ENCODE results near the gene SLC4A8.
"Not testable (repeated sequence)": the region's sequence is repeated elsewhere in the genome, so short reads cannot be mapped to it uniquely, and the experiment has no call there.

The SLC4A8 gene

DNA sequence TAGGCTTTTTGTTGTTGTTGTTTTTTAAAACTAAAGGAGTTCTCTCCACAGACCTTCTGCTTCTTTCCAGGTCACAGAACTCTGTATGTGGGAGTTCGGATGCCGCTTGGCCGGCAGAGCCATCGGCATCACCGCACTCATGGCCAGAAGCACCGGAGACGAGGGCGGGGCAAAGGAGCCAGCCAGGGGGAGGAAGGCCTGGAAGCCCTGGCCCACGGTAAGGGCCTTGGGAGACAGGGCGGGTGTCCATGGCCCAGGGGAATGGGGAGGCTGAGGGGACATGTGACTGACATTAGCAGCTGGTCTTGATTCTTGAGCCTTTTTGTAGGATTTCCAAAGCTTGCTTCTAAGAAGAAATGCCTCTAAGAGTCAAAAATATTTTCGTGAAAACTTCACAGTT, 26.2 kb downstream of the SLC4A8 start:
- Mint-ChIP-seq H3K9me3 (no peaks in the 10 kb centered on the region), H3K27ac (no peak overlapping the region), H3K36me3 (ENCODE audit: insufficient read depth) (no peaks in the 10 kb centered on the region), H3K4me1 (ENCODE audit: low read depth in 2 of 2) (no peaks in the 10 kb centered on the region), H3K27me3 (no peaks in the 10 kb centered on the region), H3K4me3 (no peak overlapping the region)
- DNase-seq (no peak), ATAC-seq (replicated peaks) (no peak)

DNA sequence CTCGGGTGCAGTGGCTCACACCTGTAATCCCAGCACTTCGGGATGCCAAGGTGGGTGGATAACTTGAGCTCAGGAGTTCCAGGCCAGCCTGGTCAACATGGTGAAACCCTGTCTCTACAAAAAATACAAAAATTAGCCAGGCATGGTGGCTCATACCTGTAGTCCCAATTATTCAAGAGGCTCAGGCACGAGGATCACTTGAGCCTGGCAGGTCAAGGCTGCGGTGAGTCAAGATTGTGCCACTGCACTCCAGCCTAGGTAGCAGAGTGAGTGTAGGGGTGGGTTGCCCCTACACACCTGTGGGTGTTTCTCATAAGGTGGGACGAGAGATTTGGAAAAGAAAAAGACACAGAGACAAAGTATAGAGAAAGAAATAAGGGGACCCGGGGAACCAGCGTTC, 29.4 kb downstream of the SLC4A8 start:
- not testable (repeated sequence) for H3K36me3 Mint-ChIP-seq (ENCODE audit: insufficient read depth); ATAC-seq (replicated peaks); H3K27ac Mint-ChIP-seq; H3K9me3 Mint-ChIP-seq; H3K4me1 Mint-ChIP-seq (ENCODE audit: low read depth in 2 of 2); H3K4me3 Mint-ChIP-seq; H3K27me3 Mint-ChIP-seq; DNase-seq

DNA sequence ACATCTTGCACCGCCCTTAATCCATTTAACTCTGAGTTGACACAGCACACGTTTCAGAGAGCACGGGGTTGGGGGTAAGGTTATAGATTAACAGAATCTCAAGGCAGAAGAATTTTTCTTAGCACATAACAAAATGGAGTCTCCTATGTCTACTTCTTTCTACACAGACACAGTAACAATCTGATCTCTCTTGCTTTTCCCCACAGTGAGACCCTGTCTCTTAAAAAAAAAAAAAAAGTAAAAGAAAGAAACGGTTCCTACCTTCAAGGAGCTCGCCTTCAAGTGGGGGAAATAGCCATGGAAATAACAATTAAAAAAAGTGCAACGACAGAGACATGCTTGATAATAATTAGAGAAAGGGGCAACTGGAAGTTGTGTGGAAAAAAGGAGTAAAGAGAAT, 30.4 kb downstream of the SLC4A8 start:
- not testable (repeated sequence) for DNase-seq; ATAC-seq (replicated peaks); H3K4me1 Mint-ChIP-seq (ENCODE audit: low read depth in 2 of 2); H3K9me3 Mint-ChIP-seq; H3K4me3 Mint-ChIP-seq; H3K27me3 Mint-ChIP-seq; H3K36me3 Mint-ChIP-seq (ENCODE audit: insufficient read depth)
- peak overlapping the region in 1 of 2 donors; percentile 58 for H3K27ac Mint-ChIP-seq

DNA sequence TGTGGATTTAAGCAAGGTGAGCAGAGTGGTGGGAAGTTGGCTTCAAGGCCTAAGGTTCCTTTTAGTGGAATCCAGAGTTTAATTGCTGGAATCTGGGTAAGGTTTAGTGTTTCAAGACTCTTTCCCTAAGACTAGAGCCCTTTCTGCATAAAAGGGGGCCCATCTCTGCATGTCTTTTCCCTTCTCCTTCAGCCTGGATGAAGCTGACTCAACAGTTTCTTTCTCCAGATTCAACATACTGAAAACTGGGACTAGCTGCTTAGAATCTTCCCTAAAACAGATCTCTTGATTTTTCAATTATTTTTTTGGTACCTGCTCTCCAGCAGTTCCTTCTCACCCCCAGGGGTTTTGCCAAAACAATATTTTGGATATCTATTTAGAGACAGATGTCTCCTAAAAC, 34.0 kb downstream of the SLC4A8 start:
- H3K36me3 Mint-ChIP-seq (ENCODE audit: insufficient read depth): peaks cover 3% of the 10 kb centered on the region
- H3K4me3 Mint-ChIP-seq: no peak overlapping the region
- no peak for DNase-seq
- no peak for ATAC-seq (replicated peaks)
- no peaks in the 10 kb centered on the region for H3K27me3 Mint-ChIP-seq
- H3K27ac Mint-ChIP-seq: no peak overlapping the region
- no peaks in the 10 kb centered on the region for H3K4me1 Mint-ChIP-seq (ENCODE audit: low read depth in 2 of 2)
- no peaks in the 10 kb centered on the region for H3K9me3 Mint-ChIP-seq

DNA sequence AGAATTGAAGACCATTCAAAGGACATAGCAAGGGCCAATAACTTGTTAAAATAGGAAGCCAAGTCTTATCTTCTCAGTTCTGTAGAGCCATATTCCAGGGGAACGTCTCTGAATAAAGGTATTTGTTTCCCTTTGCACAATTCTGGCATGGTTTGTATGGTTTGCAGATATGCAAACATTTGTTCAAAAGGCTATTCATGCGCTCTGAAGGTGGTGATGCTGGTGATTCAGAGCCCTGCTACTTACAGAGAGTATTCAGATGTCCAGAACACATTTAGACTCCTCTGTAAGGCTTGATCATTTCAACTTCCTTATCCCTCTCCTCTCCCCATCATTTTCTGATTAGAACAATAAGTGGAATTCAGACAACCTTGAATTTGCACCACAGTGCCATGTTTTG, 35.9 kb downstream of the SLC4A8 start:
- Mint-ChIP-seq H3K4me3 (no peak overlapping the region), H3K36me3 (ENCODE audit: insufficient read depth) (peaks cover 3% of the 10 kb centered on the region), H3K9me3 (no peaks in the 10 kb centered on the region), H3K4me1 (ENCODE audit: low read depth in 2 of 2) (no peaks in the 10 kb centered on the region), H3K27ac (no peak overlapping the region), H3K27me3 (no peaks in the 10 kb centered on the region)
- DNase-seq (no peak), ATAC-seq (replicated peaks) (no peak)

DNA sequence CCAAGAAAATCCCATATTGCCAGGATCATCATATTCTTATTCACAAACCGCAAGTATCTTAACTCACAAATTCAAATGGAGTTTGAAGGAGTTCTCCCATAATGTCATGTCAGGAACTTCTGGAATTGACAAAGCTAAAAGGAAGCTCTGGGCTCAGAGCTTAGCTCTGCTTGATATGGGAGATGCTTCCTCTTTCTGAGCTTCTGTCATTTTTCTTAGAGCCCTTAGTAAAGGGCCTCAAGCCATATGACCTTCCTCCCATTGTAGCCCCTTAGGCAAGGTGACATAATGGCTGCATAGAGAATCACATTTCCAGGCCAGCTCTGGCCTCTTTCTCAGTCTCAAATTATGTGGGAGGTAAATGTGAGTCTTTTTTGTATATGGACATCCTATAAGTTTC, 40.9 kb downstream of the SLC4A8 start:
- Mint-ChIP-seq H3K9me3 (no peaks in the 10 kb centered on the region), H3K27ac (no peak overlapping the region), H3K36me3 (ENCODE audit: insufficient read depth) (peaks cover 3% of the 10 kb centered on the region), H3K4me1 (ENCODE audit: low read depth in 2 of 2) (no peaks in the 10 kb centered on the region), H3K4me3 (no peak overlapping the region), H3K27me3 (no peaks in the 10 kb centered on the region)
- DNase-seq (no peak), ATAC-seq (replicated peaks) (no peak)

DNA sequence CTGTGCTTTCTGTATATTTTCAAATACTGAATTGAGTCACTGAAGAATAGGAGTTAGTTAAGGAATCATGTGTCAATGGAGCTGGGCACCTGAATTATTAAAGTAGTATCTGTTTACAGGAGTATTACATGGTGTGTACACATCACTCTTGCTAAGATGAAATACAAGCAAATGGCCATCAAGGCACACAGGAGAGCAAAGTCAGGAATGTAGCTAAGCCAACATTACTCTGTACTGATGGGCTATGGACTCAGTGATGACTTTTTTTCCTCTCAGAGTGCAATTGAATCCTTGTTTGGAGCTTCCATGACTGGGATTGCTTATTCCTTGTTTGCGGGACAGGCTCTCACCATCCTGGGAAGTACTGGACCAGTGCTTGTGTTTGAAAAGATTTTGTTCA, 45.5 kb downstream of the SLC4A8 start:
- DNase-seq: no peak
- Mint-ChIP-seq H3K36me3 (ENCODE audit: insufficient read depth) (peaks cover 3% of the 10 kb centered on the region), H3K27ac (no peak overlapping the region), H3K4me3 (no peak overlapping the region), H3K4me1 (ENCODE audit: low read depth in 2 of 2) (no peaks in the 10 kb centered on the region), H3K27me3 (no peaks in the 10 kb centered on the region), H3K9me3 (no peaks in the 10 kb centered on the region)
- no peak for ATAC-seq (replicated peaks)

DNA sequence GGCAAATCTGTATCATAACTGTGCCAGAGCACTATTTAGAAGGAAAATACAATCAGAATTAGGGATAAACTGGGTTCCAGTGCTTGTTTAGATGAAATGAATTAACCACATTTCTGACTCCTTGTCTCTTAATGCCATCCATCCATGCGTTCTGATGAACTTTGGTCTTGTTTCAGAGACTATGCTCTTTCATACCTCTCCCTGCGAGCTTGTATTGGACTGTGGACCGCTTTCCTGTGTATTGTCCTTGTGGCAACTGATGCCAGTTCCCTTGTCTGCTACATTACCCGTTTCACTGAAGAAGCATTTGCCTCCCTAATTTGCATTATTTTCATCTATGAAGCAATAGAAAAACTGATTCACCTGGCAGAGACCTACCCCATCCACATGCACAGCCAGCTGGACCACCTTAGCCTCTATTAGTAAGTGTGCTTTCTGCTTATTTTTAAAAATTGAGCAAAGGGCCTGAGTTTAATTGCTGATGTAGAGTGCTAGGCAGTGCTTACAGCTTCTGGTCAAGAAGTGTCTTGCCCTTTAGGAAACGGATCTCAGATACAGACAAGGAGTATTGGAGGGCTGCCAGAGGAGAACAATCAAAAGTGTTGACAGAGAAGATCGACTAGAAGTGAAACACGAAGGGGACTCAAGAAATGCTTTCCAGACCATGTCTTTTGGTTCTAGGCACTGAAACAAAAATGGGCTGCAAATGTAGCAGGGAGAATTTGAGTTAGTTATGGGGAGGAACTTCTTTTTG, 46.7 kb downstream of the SLC4A8 start:
- DNase-seq (no peak), ATAC-seq (replicated peaks) (no peak)
- peaks cover 3% of the 10 kb centered on the region for H3K36me3 Mint-ChIP-seq (ENCODE audit: insufficient read depth)
- H3K27ac Mint-ChIP-seq: peak overlapping the region in 1 of 2 donors; percentile 19
- no peaks in the 10 kb centered on the region for H3K27me3 Mint-ChIP-seq
- H3K4me3 Mint-ChIP-seq: no peak overlapping the region
- H3K4me1 Mint-ChIP-seq (ENCODE audit: low read depth in 2 of 2): no peaks in the 10 kb centered on the region
- H3K9me3 Mint-ChIP-seq: no peaks in the 10 kb centered on the region

DNA sequence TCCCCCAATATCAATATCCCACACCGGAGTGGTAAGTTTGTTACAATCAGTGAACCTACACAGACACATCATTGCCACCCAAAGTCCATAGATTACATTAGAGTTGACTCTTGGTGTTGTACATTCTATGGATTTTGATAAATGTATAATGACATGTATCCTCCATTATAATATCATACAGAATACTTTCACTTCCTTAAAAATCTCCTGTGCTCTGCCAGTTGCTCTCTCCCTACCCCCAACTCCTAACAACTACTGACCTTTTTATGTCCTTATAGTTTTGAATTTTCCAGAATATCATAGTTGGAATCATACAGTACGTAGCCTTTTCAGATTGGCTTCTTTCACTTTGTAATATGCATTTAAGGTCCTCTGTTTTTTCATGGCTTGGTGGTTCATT, 48.4 kb downstream of the SLC4A8 start:
- Mint-ChIP-seq H3K27ac (no peak overlapping the region), H3K4me3 (no peak overlapping the region), H3K4me1 (ENCODE audit: low read depth in 2 of 2) (no peaks in the 10 kb centered on the region), H3K27me3 (no peaks in the 10 kb centered on the region), H3K9me3 (no peaks in the 10 kb centered on the region), H3K36me3 (ENCODE audit: insufficient read depth) (no peaks in the 10 kb centered on the region)
- ATAC-seq (replicated peaks) (no peak), DNase-seq (no peak)

DNA sequence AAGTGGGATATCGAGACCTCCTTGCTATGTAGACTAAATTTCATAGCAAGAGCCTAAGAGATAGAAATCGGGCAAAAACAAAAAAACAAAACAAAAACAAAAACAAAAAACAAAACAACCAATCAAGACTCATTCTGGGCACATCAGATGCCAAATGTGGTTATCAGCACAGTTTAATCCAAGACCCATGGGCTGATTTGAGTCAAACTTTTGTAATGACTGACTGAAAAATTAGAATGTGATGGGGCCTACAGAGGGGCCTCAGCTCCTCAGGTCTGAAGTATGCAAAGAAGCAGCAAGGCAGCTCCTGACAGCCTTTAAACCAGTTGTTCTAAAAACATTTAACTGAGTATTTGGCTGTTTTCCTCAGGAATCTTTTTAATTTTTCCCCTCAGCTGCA, 49.3 kb downstream of the SLC4A8 start:
- Mint-ChIP-seq H3K27me3 (no peaks in the 10 kb centered on the region), H3K36me3 (ENCODE audit: insufficient read depth) (no peaks in the 10 kb centered on the region), H3K4me3 (no peak overlapping the region), H3K27ac (no peak overlapping the region), H3K9me3 (no peaks in the 10 kb centered on the region), H3K4me1 (ENCODE audit: low read depth in 2 of 2) (no peaks in the 10 kb centered on the region)
- DNase-seq (no peak), ATAC-seq (replicated peaks) (no peak)

DNA sequence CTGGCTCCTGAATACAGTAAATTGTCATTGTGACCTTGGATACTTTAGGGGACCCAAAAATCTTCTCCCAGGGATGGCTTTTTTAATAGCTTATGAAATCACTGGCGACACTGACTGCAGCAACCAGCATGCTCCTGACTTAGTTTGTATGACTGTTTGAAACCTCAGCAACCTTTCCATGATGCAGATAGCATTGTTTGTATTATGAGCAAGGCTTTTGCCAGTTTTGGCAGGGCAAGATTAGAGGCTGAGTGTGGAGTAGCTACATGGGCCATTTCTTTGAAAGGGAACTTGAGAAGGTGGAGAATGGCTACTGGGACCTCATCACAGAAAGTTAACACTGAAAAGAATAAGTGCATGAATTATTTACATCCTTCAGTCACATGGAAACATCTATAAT, 50.9 kb downstream of the SLC4A8 start:
- no peaks in the 10 kb centered on the region for H3K27me3 Mint-ChIP-seq
- no peaks in the 10 kb centered on the region for H3K36me3 Mint-ChIP-seq (ENCODE audit: insufficient read depth)
- no peak for DNase-seq
- no peak overlapping the region for H3K4me3 Mint-ChIP-seq
- H3K27ac Mint-ChIP-seq: no peak overlapping the region
- H3K4me1 Mint-ChIP-seq (ENCODE audit: low read depth in 2 of 2): no peaks in the 10 kb centered on the region
- no peaks in the 10 kb centered on the region for H3K9me3 Mint-ChIP-seq
- ATAC-seq (replicated peaks): no peak

DNA sequence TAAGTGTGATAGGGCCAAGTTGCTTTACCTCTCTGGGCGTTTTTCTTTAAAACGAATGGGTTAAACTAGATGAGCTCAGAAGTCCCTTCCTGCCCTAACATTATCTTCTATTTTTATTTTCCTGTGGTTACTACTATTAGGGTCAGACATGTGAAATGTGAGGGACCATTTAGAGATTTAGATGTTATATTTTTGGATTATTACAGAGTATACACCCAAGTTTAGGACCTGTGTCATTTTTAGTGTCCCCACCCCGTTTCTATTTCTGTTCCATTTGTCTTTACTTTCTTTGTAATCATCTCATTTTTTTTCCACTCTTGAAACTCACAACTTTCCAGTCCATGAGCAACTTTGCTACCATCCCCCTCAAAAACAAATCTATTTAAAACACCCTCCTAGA, 56.3 kb downstream of the SLC4A8 start:
- Mint-ChIP-seq H3K9me3 (no peaks in the 10 kb centered on the region), H3K4me3 (no peak overlapping the region), H3K27me3 (no peaks in the 10 kb centered on the region), H3K27ac (peak overlapping the region in 1 of 2 donors; percentile 9), H3K4me1 (ENCODE audit: low read depth in 2 of 2) (peaks cover 12 to 18% of the 10 kb centered on the region in 2 donors), H3K36me3 (ENCODE audit: insufficient read depth) (peaks cover 3% of the 10 kb centered on the region)
- no peak for DNase-seq
- no peak for ATAC-seq (replicated peaks)

DNA sequence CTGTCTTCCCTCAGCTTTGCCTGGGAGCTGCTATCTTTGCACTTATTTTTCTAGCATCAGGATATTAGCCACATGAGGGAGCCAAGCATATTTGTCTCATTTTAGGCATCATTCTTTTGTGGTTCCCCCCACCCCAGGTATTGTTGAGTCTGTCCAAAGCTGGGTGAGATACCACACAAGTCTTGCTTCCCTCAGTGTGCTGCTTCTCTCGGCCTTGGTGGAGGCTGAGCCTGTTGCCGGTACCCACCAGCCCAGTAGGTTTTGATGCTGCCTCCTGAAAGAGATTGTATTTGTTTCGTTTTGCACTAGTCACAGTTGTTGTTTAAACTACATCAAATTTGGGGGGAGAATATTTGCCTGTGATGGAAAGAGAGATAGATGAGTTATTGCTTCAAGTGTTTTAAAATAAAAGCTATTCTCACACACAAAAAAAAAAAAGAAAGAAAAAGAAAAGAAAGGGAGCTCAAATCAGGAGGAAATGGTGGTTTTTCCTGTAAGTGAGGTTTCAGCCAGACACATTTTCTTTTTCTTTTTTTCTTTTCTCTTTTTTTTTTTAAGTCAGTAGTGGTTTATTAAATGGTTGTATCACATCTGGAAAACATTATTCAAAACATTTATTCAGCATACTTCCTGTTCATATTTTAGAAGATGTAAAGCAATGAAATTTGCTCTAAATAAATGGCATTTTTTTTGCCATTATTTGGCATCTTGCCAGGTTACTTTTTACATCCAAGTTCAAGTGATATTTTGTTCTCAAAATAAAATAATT, 58.5 kb downstream of the SLC4A8 start:
- peak overlapping the region; percentile 53 to 65 for H3K4me3 Mint-ChIP-seq
- no peaks in the 10 kb centered on the region for H3K27me3 Mint-ChIP-seq
- DNase-seq: peak in 1 of 3 experiments; percentile 5
- peaks cover 3% of the 10 kb centered on the region for H3K36me3 Mint-ChIP-seq (ENCODE audit: insufficient read depth)
- H3K27ac Mint-ChIP-seq: peak overlapping the region; percentile 85 to 88
- H3K4me1 Mint-ChIP-seq (ENCODE audit: low read depth in 2 of 2): peaks cover 12 to 18% of the 10 kb centered on the region in 2 donors
- peak; percentile 66 for ATAC-seq (replicated peaks)
- no peaks in the 10 kb centered on the region for H3K9me3 Mint-ChIP-seq

DNA sequence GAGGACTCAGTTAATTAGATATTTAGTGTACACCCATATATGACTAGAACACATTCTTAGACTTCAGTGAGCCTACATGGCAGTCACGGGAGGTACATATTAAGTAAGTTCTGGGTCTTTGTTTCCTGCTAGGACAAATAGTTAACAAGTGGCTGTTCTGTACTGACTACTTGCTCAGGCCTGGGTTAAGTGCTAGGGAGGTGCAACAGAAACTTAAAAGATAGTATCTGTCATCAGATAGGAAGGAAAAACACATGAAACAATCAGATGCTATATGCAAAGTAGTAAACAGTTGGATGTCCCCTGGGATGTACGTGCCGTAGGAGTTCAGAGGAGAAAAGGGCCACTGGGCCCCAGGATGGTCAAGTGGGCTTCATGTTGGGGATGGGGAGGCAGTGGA, 59.5 kb downstream of the SLC4A8 start:
- ATAC-seq (replicated peaks): no peak
- H3K36me3 Mint-ChIP-seq (ENCODE audit: insufficient read depth): peaks cover 3% of the 10 kb centered on the region
- no peaks in the 10 kb centered on the region for H3K9me3 Mint-ChIP-seq
- peaks cover 12 to 18% of the 10 kb centered on the region in 2 donors for H3K4me1 Mint-ChIP-seq (ENCODE audit: low read depth in 2 of 2)
- H3K27me3 Mint-ChIP-seq: no peaks in the 10 kb centered on the region
- H3K27ac Mint-ChIP-seq: peak overlapping the region in 1 of 2 donors; percentile 42
- no peak overlapping the region for H3K4me3 Mint-ChIP-seq
- no peak for DNase-seq
